ENCODE results near the gene ROCK2. TPM values are rescaled to one million over a fixed set of nuclear protein-coding genes. Genes with fewer than 3 reads are reported as not detected.

Gene ROCK2
- total RNA-seq, 1 donor from 2014 or later = 63.5 TPM

- Histone ChIP-seq H3K36me3 (no peaks in the 10 kb centered on the region), H3K4me1 (peaks cover 22% of the 10 kb centered on the region), H3K4me3 (peak overlapping the region; percentile 50), H3K9me3 (no peaks in the 10 kb centered on the region), H3K27ac (peak overlapping the region; percentile 36), H3K27me3 (no peaks in the 10 kb centered on the region)
- peak; percentile 1 for ATAC-seq
- DNase-seq = no peak
- intact Hi-C loops (cut with DNase I) = loop anchor here (10.0 kb wide), 2 partner anchors 61 to 281 kb away; no protein-coding TSS in a partner anchor
- TF ChIP-seq CTCF (IDR thresholded peaks at IDR 0.05) = no peak
Observed at GRCh38 chr2:11133238-11133935, 211.0 kb downstream of the ROCK2 start.

- no peak for ATAC-seq
- Histone ChIP-seq H3K4me1 (peaks cover 24% of the 10 kb centered on the region), H3K27ac (no peak overlapping the region), H3K36me3 (no peaks in the 10 kb centered on the region), H3K4me3 (peak overlapping the region; percentile 50), H3K27me3 (no peaks in the 10 kb centered on the region), H3K9me3 (no peaks in the 10 kb centered on the region)
- no peak for DNase-seq
- TF ChIP-seq CTCF (IDR thresholded peaks at IDR 0.05) = no peak
- intact Hi-C loops (cut with DNase I) = loop anchor here (10.0 kb wide), 2 partner anchors 63 to 283 kb away; no protein-coding TSS in a partner anchor
Observed at GRCh38 chr2:11132036-11132671, 212.3 kb downstream of the ROCK2 start.

- Histone ChIP-seq H3K27me3 (no peaks in the 10 kb centered on the region), H3K4me1 (peaks cover 24% of the 10 kb centered on the region), H3K36me3 (no peaks in the 10 kb centered on the region), H3K9me3 (no peaks in the 10 kb centered on the region), H3K4me3 (no peak overlapping the region), H3K27ac (no peak overlapping the region)
- ATAC-seq (no peak), DNase-seq (no peak)
- no peak for TF ChIP-seq CTCF (IDR thresholded peaks at IDR 0.05)
- intact Hi-C loops (cut with DNase I) = loop anchor here (10.0 kb wide), 2 partner anchors 63 to 283 kb away; no protein-coding TSS in a partner anchor
Observed at GRCh38 chr2:11131166-11131920, 213.1 kb downstream of the ROCK2 start.

Other genes starting within 250 kb of the ROCK2 start
- 21.2 TPM for gene SLC66A3, start 189.2 kb downstream of the ROCK2 start, total RNA-seq
- 14.5 TPM for gene E2F6, start 121.5 kb upstream of the ROCK2 start, total RNA-seq
- gene GREB1, start 189.4 kb upstream of the ROCK2 start, total RNA-seq = 0.90 TPM